BE2C (cell line): ENCODE measurements around the gene MIEN1.

Experiments
- DNase-seq: peaks from one replicate; pipeline ENCODE4 v3.0.0-alpha.2; 2020
- H3K27me3 ChIP-seq: fragments of 250-450 bp; sonication (Bioruptor Pico); 2 replicates; pipeline ENCODE4 v1.5.1; 2020; ENCODE audit warnings: mild to moderate bottlenecking
- H3K36me3 ChIP-seq: fragments of 250-450 bp; sonication (Bioruptor Pico); 2 replicates; pipeline ENCODE4 v1.5.1; 2020; ENCODE audit warnings: mild to moderate bottlenecking
- H3K4me1 ChIP-seq: fragments of 250-450 bp; sonication (Bioruptor Pico); 2 replicates; pipeline ENCODE4 v1.5.1; 2020
- H3K4me3 ChIP-seq: 2 replicates; pipeline ENCODE4 v1.5.1; 2011; ENCODE audit warnings: low read depth, low read length
- H3K9me3 ChIP-seq: fragments of 250-450 bp; sonication (Bioruptor Pico); 2 replicates; pipeline ENCODE4 v1.5.1; 2020
- TF ChIP-seq, protein P1 (sequence below): IDR thresholded peaks from 2 replicates; pipeline ENCODE4 v1.5.1; 2012; ENCODE audit warnings: mild to moderate bottlenecking, low read depth, low read length

The MIEN1 gene

DNA sequence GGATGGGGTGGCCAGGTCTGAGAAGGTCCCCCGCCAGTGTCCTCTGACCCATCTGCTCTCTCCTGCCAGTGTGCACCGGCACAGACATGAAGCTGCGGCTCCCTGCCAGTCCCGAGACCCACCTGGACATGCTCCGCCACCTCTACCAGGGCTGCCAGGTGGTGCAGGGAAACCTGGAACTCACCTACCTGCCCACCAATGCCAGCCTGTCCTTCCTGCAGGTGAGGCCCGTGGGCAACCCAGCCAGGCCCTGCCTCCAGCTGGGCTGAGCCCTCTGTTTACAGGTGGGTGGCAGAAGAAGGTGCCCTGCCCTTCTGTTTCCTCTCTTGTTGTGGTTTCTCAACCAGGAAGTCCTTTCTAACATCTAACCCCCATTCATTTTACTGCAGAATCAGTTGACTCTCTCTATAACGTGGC lies 23.4 kb downstream of the MIEN1 start:
- Histone ChIP-seq H3K9me3 (no peaks in the 10 kb centered on the region), H3K36me3 (no peaks in the 10 kb centered on the region), H3K4me3 (no peak overlapping the region), H3K27me3 (peaks cover 19% of the 10 kb centered on the region), H3K4me1 (no peaks in the 10 kb centered on the region)
- no peak for DNase-seq
- TF ChIP-seq, protein P1, sequence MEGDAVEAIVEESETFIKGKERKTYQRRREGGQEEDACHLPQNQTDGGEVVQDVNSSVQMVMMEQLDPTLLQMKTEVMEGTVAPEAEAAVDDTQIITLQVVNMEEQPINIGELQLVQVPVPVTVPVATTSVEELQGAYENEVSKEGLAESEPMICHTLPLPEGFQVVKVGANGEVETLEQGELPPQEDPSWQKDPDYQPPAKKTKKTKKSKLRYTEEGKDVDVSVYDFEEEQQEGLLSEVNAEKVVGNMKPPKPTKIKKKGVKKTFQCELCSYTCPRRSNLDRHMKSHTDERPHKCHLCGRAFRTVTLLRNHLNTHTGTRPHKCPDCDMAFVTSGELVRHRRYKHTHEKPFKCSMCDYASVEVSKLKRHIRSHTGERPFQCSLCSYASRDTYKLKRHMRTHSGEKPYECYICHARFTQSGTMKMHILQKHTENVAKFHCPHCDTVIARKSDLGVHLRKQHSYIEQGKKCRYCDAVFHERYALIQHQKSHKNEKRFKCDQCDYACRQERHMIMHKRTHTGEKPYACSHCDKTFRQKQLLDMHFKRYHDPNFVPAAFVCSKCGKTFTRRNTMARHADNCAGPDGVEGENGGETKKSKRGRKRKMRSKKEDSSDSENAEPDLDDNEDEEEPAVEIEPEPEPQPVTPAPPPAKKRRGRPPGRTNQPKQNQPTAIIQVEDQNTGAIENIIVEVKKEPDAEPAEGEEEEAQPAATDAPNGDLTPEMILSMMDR: no peak

- no peak overlapping the region for H3K4me3 ChIP-seq
- TF ChIP-seq, protein P1: no peak
- no peaks in the 10 kb centered on the region for H3K36me3 ChIP-seq
- DNase-seq: no peak
- H3K27me3 ChIP-seq: peaks cover 24% of the 10 kb centered on the region
- no peaks in the 10 kb centered on the region for H3K9me3 ChIP-seq
- H3K4me1 ChIP-seq: no peaks in the 10 kb centered on the region
These were observed 23.9 kb downstream of the MIEN1 start for GRCh38 chr17:39706383-39706782.

DNA sequence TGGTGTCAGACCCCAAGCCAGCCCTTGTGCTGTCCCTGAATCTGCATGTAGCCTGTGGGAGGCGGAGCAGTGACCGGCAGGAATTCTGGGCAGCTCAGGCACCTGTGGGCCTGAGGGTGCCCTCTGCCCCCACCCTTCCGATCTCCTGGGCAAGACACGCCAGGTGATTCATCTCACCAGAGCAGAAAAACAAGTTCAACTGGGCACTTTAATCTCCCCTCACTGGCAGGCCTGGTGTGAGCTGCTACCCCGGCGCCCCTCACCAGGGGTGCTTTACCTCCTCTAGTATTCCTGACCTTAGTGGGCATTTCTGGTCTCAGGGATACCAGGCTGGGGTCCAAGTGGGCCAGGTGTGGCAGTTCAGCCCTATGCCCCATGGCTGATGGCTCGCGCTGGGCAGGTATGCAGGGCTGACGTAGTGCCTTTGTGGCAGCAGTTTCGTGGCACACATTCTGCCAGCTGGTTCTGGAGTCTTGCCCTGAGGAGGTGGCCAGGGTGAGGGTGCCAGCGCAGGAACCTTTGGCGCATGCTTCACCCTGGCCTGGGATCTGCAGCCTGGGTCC lies 24.5 kb downstream of the MIEN1 start:
- H3K27me3 ChIP-seq: peaks cover 30% of the 10 kb centered on the region
- H3K36me3 ChIP-seq: no peaks in the 10 kb centered on the region
- TF ChIP-seq, protein P1: no peak
- H3K9me3 ChIP-seq: no peaks in the 10 kb centered on the region
- H3K4me3 ChIP-seq: no peak overlapping the region
- no peak for DNase-seq
- H3K4me1 ChIP-seq: no peaks in the 10 kb centered on the region

- Histone ChIP-seq H3K4me1 (no peaks in the 10 kb centered on the region), H3K4me3 (no peak overlapping the region), H3K9me3 (no peaks in the 10 kb centered on the region), H3K36me3 (no peaks in the 10 kb centered on the region), H3K27me3 (peaks cover 38% of the 10 kb centered on the region)
- no peak for DNase-seq
- TF ChIP-seq, protein P1: no peak
These were observed 25.3 kb downstream of the MIEN1 start for GRCh38 chr17:39704821-39705551.

DNA sequence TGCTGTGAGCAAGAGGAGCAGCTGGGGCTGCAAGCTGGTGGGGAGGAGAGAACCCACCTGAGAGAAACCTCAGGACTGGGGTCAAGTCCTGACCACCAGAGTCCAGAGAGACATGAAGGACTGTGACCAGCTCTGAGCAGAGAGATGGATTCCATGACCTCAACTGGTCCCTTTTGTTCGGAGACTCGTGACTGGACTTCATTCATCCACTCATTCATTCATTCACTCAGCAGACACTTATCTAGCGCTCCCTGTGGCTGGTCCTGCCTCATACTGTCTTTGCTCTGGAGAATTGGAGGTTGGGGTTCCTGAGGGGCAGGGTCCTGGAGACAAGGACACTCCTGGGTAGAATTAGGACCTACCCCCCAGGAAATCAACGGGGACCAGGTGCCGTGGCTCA lies 26.4 kb downstream of the MIEN1 start:
- H3K9me3 ChIP-seq: no peaks in the 10 kb centered on the region
- no peaks in the 10 kb centered on the region for H3K4me1 ChIP-seq
- no peak for DNase-seq
- no peak overlapping the region for H3K4me3 ChIP-seq
- H3K27me3 ChIP-seq: peaks cover 49% of the 10 kb centered on the region
- H3K36me3 ChIP-seq: no peaks in the 10 kb centered on the region
- TF ChIP-seq, protein P1: no peak
